ENCODE results near the gene WDR45.

Gene WDR45

GRCh38 chrX:49043220-49043986 is 36.3 kb downstream of the WDR45 start, which contains the start of gene TFE3:
TSS of gene TFE3 (minus strand) at chrX:49043357. CDS start at chrX:49043226, 131 bp downstream.
- DNase-seq (ENCODE audit: low read depth), result peak; percentile 90

GRCh38 chrX:49042581-49043219 is 37.0 kb downstream of the WDR45 start:
- no peak for DNase-seq (ENCODE audit: low read depth)

- DNase-seq (ENCODE audit: low read depth), result no peak
Observed at GRCh38 chrX:49041744-49042580, 37.7 kb downstream of the WDR45 start.

DNA sequence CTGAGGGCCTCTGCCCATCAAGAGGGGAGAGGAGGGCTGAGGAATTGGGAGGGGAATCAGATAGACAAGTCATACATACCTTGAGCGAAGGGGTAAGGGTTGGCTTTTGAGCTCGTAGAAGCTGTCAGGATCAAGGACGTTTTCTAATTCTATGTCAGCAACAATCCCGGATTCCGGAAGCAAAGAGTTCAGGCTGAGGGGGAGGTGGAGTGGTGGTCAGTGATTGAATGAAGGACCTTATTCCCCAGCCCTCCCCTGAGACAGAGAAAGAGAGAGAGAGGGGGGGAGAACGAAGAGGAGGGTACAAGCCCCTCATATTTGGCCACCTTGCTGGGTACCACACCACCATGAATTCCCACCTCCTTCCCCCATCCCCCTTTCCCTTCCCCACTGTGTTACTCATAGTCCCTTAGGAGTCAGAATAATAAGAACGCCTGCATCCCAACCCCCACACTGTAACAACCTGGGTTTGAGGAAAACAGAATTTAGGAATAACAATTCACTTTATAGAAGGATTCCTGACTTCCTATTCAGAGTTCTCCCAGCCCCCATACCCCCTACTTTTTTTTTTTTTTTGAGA is 39.2 kb downstream of the WDR45 start:
- DNase-seq (ENCODE audit: low read depth), result no peak

DNA sequence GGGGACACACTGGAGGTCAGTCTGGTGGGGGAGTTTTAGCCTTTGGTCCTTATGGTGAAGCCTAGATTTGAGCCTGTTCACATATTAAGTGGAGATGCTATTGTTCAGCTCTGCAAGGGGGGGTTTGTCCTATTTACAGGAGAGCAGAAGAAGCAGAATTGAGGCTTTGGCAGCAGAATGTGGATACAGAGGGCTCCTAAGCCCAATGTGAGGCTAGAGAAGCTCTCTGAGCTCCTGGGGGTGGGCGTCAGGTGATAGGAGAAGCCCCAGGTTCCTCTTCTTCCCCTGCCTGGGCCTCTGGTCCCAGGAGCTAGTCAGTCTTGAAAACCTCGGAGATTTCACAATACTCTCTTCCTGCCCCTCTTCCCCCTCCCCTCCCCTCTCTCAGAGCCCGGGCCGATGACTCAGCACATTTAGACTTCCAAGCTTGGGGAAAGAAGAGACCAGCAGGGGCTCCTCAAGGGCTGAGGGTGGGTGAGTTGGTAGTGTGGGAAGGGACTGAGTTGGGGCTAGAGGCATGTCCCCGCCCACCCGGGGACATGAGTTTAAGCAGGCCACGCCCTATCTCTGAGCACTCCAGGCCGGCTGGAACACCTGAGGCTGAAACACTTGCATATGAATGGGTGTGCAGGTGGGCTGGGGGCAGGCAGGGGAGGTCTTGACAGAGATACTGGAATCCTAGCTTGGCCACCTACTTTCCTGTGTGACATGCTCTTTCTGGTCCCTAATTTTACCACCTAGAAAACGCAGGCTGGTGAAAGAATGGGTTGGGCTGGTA is 39.9 kb downstream of the WDR45 start:
- no peak for DNase-seq (ENCODE audit: low read depth)

- DNase-seq (ENCODE audit: low read depth), result no peak
Observed at GRCh38 chrX:49037883-49038475, 41.7 kb downstream of the WDR45 start.

DNA sequence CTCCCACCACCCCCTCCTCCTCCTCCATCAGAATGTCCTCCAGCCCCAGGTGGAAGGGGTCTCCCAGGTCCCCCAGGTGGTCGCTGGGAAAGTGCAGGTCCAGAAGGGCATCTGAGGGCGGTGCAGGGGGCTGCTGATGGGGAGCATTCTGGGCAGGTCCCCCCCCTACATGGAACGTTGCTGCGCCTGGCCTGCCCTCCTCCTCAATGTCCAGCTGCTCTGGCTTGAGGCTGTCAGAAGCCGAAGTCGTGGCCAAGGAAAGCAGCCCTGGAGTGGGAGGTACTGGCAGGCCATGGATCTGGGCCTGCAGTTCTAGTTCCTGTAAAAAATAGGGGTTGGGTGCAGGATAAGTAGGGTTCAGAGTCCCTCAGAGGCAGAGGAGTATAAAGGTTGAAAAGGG is 49.4 kb downstream of the WDR45 start:
- DNase-seq (ENCODE audit: low read depth), result no peak

DNA sequence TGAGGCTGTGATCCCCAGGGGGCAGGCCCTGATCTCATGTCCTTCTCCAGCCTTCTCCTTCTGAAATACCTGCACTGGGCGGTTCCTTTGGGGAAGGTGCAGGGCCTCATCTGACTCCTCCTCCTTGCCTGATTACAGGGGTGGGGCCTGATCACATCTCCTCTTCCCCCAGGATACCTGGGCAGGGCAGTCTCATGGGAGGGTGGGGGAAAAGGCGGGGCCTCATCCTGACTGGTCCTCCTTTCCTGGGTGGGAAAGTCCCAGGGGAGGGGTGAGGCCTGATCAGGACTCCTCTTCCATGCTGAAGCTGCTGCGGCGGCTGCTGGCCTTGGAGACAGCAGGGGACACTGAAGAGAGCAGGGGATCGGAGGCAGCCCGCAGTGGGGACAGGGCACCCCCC is 49.8 kb downstream of the WDR45 start:
- no peak for DNase-seq (ENCODE audit: low read depth)
